IPS DF 6.9 (cell line): ENCODE measurements around the gene PRKCI.

Experiments used
- DNase-seq: peaks from one replicate; pipeline ENCODE4 v3.0.0-alpha.2; 2013; ENCODE audit warnings: low read depth, low spot score
- H3K27ac ChIP-seq: one replicate; pipeline ENCODE4 v1.5.1; 2013; ENCODE audit warnings: low read length, control low read depth
- H3K27me3 ChIP-seq: 2 replicates; pipeline ENCODE4 v1.6.1; 2013; ENCODE audit warnings: mild to moderate bottlenecking, low read length; ENCODE audit not compliant: control insufficient read depth, insufficient read depth
- H3K36me3 ChIP-seq: 2 replicates; pipeline ENCODE4 v1.6.1; 2013; ENCODE audit warnings: low read length; ENCODE audit not compliant: control insufficient read depth, insufficient read depth
- H3K4me1 ChIP-seq: 2 replicates; pipeline ENCODE4 v1.6.1; 2013; ENCODE audit warnings: low read length; ENCODE audit not compliant: control insufficient read depth, insufficient read depth
- H3K4me3 ChIP-seq: 2 replicates; pipeline ENCODE4 v1.5.1; 2013; ENCODE audit warnings: mild to moderate bottlenecking, low read length
- H3K9me3 ChIP-seq: 2 replicates; pipeline ENCODE4 v1.6.1; 2013; ENCODE audit warnings: low read length, inconsistent platforms; ENCODE audit not compliant: control insufficient read depth, insufficient read depth
- WGBS: extraction: QIAGEN DNeasy Blood & Tissue Kit; methylation state at CpG from one replicate; pipeline ENCODE4 v1.1.7; 2013; ENCODE audit warnings: mixed read lengths, missing lambda C conversion rate; ENCODE audit not compliant: insufficient read length, insufficient coverage; 5-methylcytosine and 5-hydroxymethylcytosine counted together

The PRKCI gene

DNA sequence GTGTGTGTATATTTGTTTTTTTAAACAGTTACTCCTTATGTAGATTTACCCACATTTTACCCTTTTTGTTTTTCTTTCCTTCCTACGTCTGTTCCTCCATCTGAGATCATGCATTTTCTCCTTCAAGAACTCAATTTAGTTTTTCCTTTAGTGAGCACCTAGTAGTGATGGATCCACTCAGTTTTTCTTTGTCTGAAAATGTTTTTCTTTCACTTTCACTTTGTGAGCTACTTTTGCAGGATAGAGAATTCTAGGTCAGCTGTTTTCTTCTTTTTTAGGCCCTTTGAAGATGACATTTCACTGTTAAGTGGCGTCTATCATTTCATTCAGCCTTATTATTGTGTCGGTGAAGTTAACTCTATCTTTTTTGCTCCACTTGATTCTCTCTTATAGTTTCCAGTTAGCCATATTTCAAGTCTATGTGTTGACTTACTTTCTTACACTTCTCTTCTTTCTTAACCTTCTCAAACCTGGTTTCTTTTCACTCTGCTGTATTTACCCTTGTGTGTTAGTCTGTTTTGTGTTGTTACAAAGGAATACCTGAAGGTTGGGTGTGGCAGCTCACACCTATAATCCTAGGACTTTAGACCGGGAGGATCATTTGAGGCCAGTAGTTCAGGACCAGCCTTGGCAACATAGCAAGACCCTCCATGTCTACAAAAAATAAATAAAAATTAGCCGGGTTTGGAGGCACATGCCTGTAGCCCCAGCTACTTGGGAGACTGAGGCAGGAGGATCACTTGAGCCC is 55.8 kb downstream of the PRKCI start:
- no peaks in the 10 kb centered on the region for H3K27me3 ChIP-seq
- H3K4me3 ChIP-seq: no peak overlapping the region
- H3K9me3 ChIP-seq: no peaks in the 10 kb centered on the region
- DNase-seq: no peak
- no CpG with 5 or more reads among the region's 5 CpGs for WGBS
- no peak overlapping the region for H3K27ac ChIP-seq
- peaks cover 8% of the 10 kb centered on the region; the same call in 1 of the 2 replicates for H3K36me3 ChIP-seq
- H3K4me1 ChIP-seq: no peaks in the 10 kb centered on the region

DNA sequence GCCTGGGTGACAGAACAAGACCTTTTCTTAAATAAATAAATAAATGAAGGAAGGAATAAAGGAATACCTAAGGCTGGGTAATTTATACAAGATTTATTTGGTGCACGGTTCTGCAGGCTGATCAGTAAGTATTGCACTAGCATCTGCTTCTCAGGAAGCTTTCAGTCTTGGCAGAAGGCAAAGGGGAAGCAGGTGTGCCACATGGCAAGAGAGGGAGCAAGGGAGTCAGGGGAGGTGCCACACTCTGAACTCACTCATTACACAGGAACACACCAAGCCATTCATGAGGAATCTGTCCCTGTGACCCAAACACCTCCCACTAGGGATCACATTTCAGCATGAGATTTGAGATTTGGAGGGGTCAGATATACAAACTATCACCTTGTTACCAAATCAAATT is 56.4 kb downstream of the PRKCI start:
- H3K36me3 ChIP-seq: peaks cover 5% of the 10 kb centered on the region; the same call in 1 of the 2 replicates
- no peaks in the 10 kb centered on the region for H3K4me1 ChIP-seq
- no peak overlapping the region for H3K4me3 ChIP-seq
- WGBS: no CpG with 5 or more reads among the region's 1 CpG
- no peaks in the 10 kb centered on the region for H3K9me3 ChIP-seq
- DNase-seq: no peak
- H3K27me3 ChIP-seq: no peaks in the 10 kb centered on the region
- no peak overlapping the region for H3K27ac ChIP-seq

DNA sequence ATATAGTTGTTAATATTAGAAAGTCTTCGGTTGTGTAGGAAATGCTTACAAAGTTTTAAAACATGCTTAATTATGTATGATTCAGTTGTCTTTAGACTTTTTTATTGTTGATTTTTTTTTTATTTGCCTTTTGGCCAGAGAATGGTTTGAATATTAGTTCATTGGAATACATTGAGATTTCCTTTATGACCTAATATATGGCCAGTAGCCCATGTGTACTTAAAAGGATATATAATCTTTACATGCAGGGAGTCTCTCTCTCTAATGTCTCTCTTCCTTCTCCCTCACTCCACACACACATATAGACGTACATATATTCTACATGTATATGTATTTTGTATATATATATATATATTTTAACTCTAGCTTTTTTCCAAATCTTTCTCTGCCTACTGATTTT is 68.0 kb downstream of the PRKCI start:
- H3K36me3 ChIP-seq: 0 out of 2 replicates have a peak, but pooled peaks cover 3% of the 10 kb centered on the region
- no CpG with 5 or more reads among the region's 2 CpGs for WGBS
- H3K27ac ChIP-seq: no peak overlapping the region

DNA sequence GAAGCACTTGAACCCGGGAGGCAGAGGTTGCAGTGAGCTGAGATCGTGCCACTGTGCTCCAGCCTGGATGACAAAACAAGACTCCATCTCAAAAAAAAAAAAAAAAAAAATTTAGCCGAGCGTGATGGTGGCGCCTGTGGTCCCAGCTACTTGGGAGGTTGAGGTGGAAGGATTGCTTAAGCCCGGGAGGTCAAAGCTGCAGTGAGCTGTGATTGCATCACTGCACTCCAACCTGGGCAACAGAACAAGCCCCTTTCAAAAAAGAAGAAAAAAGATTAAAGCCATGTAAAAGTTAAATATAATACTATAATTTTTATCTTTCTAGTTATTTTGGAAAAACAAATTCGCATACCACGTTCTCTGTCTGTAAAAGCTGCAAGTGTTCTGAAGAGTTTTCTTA is 73.4 kb downstream of the PRKCI start:
- H3K27ac ChIP-seq: no peak overlapping the region
- no CpG with 5 or more reads among the region's 8 CpGs for WGBS
- H3K4me3 ChIP-seq: no peak overlapping the region
- no peaks in the 10 kb centered on the region for H3K27me3 ChIP-seq
- no peak for DNase-seq
- peaks cover 5% of the 10 kb centered on the region; the same call in 1 of the 2 replicates for H3K36me3 ChIP-seq
- no peaks in the 10 kb centered on the region for H3K4me1 ChIP-seq
- no peaks in the 10 kb centered on the region for H3K9me3 ChIP-seq

More for the DNA sequence above, 68.0 kb downstream of the PRKCI start:
- no peaks in the 10 kb centered on the region for H3K9me3 ChIP-seq
- no peak overlapping the region for H3K4me3 ChIP-seq
- DNase-seq: no peak
- H3K27me3 ChIP-seq: no peaks in the 10 kb centered on the region
- no peaks in the 10 kb centered on the region for H3K4me1 ChIP-seq

DNA sequence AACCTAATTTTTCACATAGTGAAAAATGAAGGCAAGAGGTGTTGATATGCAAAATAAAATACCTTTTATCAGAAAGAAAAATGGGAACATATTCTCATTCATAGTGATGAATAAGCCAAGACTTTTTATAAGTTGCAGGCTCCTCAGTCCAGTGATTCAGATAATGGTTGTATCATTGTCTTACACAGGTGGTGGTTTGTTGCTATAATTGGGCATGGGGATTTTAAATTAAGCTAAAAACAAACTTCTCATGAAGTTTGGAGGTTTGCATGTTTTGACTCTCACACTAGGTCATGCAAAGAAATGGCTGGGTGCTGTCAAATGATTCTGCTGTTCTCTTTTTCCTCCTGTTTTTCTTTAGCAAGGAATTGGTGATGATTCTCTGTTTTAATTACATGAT is 74.5 kb downstream of the PRKCI start:
- no peaks in the 10 kb centered on the region for H3K9me3 ChIP-seq
- no peak overlapping the region for H3K27ac ChIP-seq
- DNase-seq: no peak
- no peaks in the 10 kb centered on the region for H3K4me1 ChIP-seq
- no peak overlapping the region for H3K4me3 ChIP-seq
- H3K27me3 ChIP-seq: no peaks in the 10 kb centered on the region
- peaks cover 5% of the 10 kb centered on the region; the same call in 1 of the 2 replicates for H3K36me3 ChIP-seq

DNA sequence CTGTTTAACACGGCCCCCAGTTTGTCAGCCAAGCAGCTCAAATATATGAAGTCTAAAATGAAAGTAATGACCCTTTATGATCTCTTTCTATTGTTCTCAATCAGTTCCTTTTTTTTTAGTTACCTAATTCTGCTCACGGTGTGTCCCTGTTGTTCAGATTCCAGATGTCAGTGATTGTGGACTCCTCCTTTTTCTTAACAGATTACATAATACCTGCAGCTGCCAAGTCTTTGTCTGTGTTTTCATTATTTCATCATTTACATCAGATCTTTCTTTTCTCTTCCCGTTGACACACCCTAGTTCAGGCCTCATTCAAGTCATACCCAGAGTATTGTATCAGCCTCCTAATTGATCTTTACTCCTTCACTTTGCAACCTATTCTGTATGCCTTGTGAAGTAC is 79.2 kb downstream of the PRKCI start:
- no peaks in the 10 kb centered on the region for H3K4me1 ChIP-seq
- H3K9me3 ChIP-seq: no peaks in the 10 kb centered on the region
- H3K4me3 ChIP-seq: no peak overlapping the region
- H3K36me3 ChIP-seq: peaks cover 4% of the 10 kb centered on the region; the same call in 1 of the 2 replicates
- DNase-seq: no peak
- no peaks in the 10 kb centered on the region for H3K27me3 ChIP-seq
- no CpG with 5 or more reads among the region's 3 CpGs for WGBS
- no peak overlapping the region for H3K27ac ChIP-seq

DNA sequence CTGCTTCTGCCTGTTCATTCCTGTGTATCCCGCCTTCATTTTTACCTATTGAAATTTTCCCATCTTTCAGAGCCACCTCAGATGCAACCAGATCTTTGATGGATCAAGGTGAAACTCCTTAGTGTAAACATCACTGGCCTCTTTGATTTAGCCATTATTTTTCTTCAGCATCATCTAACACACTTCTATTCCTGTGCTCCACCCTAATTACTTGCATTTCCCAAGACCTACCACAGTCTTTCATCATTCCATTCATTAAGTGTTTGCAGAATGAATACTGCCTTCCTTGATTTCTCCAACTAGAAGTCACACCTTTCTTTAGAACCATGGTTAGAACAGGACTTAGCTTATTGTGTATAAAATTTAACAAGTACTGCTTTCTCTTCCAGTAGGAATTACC is 79.8 kb downstream of the PRKCI start:
- DNase-seq: no peak
- Histone ChIP-seq H3K36me3 (peaks cover 4% of the 10 kb centered on the region; the same call in 1 of the 2 replicates), H3K4me1 (no peaks in the 10 kb centered on the region), H3K4me3 (no peak overlapping the region), H3K27me3 (no peaks in the 10 kb centered on the region), H3K27ac (no peak overlapping the region), H3K9me3 (no peaks in the 10 kb centered on the region)
- no CpG with 5 or more reads among the region's 1 CpG for WGBS

DNA sequence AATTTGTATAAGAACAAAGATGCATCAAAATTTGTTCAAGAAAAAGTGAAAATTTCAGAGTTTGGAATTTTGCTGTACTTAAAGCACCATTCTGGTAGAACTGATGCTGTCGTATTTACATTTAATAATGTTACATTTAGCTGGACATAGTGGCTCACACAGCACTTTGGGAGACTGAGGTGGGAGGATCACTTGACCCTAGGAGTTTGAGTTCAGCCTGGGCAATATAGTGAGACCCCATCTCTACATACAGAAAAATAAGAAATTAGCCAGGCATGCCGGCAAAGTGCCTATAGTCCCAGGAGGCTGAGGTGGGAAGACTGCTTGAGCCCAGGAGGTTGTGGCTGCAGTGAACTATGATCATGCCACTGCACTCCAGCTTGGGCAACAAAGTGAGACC is 83.8 kb downstream of the PRKCI start:
- H3K27me3 ChIP-seq: no peaks in the 10 kb centered on the region
- no peak overlapping the region for H3K4me3 ChIP-seq
- DNase-seq: no peak
- H3K4me1 ChIP-seq: no peaks in the 10 kb centered on the region
- H3K27ac ChIP-seq: no peak overlapping the region
- WGBS: no CpG with 5 or more reads among the region's 2 CpGs
- H3K36me3 ChIP-seq: peaks cover 2% of the 10 kb centered on the region; the same call in 1 of the 2 replicates
- H3K9me3 ChIP-seq: no peaks in the 10 kb centered on the region

DNA sequence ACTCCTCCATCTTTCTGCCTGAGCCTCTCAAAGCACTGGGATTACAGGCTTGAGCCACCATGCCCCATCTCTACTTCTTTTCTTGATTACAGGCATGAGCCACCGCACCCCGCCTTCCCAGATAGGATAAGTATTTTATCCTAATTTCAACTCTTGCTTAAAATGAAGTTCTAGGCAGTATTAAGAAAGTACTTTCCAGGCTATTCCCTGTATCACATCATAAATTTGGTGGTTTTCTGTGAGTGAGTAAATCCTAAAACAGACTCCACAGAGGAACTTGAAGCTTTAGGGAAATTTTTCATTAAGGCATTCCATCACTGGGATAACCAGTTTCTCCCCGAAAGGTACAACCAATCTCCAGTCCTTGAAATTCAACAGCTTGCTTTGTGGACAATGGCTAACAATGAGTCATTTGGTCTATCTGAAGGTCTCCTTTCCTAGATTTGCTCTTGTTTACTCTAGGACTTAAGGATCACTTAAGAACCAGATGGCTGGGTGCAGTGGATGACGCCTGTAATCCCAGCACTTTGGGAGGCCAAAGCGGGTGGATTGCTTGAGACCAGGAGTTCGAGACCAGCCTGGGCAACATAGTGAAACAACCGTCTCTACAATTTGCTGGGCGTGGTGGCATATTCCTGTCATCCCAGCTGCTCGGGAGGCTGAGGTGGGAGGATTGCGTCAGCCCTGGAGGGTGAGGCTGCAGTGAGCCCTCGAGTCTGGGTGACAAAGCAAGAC is 85.6 kb downstream of the PRKCI start:
- Histone ChIP-seq H3K9me3 (no peaks in the 10 kb centered on the region), H3K27ac (no peak overlapping the region), H3K27me3 (no peaks in the 10 kb centered on the region), H3K4me1 (no peaks in the 10 kb centered on the region), H3K36me3 (no peaks in the 10 kb centered on the region), H3K4me3 (no peak overlapping the region)
- no CpG with 5 or more reads among the region's 11 CpGs for WGBS
- no peak for DNase-seq

DNA sequence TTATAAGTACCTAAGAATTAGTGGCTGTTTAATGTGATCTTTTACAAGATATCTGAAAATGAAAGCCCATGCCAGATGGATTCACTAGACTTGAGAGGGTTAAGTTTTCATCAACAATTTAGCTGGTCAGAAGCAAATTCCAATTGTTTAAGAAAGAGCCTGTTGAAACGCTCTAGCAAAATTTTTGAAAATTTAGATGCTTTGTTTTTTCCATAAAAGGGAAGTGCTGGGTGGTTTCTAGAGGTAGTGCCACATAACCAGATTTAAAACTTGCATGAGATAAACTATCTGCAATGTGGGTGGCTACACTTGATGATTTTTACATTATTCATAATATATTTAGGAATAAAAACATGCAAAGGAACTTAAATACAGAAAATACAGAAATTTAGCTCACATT is 86.8 kb downstream of the PRKCI start:
- Histone ChIP-seq H3K4me3 (no peak overlapping the region), H3K27ac (no peak overlapping the region), H3K4me1 (no peaks in the 10 kb centered on the region), H3K36me3 (no peaks in the 10 kb centered on the region), H3K9me3 (no peaks in the 10 kb centered on the region), H3K27me3 (no peaks in the 10 kb centered on the region)
- DNase-seq: no peak
- WGBS: no CpG with 5 or more reads among the region's 1 CpG
